RWPE1 (cell line): ENCODE results near the gene WDR72.
"Not testable (repeated sequence)": the region's sequence is repeated elsewhere in the genome, so short reads cannot be mapped to it uniquely, and the experiment has no call there.

Experiments used
- CTCF ChIA-PET: fragments of 350-600 bp; sonication (Branson Sonifier 250); formaldehyde crosslinking; extraction: SDS; loops from one replicate; lab custom pipeline; 2021; lab: Yijun Ruan, JAX
- POLR2A ChIA-PET: fragments of 400-600 bp; formaldehyde crosslinking; extraction: SDS; loops from one replicate; lab custom pipeline; 2020; ENCODE audit warnings: antibody characterized with exemption; ENCODE audit not compliant: low non-redundant PET; lab: Yijun Ruan, JAX
- DNase-seq: peaks from one replicate; pipeline ENCODE4 v3.0.0; 2012; ENCODE audit warnings: low spot score
- H3K27ac ChIP-seq: fragments of 450-650 bp; 2 replicates; pipeline ENCODE4 v1.5.1; 2017
- TF ChIP-seq, protein P1 (sequence below): fragments of 450-650 bp; conservative IDR thresholded peaks from 2 replicates; pipeline ENCODE4 v1.5.1; 2017; ENCODE audit warnings: low read depth, mild to moderate bottlenecking

WDR72 gene

DNA sequence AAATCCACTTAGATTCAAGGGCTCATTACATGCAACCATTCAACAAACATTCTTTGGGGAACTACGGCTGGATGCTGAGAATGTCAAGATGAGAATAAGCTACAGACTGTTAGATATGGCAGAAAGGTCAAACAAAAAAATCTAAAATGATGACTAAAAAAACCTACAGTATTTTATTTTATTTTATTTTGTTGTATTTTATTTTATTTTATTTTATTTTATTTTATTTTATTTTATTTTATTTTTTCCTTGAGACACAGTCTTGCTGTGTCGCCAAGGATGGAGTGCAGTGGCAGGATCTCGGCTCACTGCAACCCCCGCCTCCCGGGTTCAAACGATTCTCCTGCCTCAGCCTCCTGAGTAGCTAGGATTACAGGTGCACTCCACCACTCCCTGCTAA is 46.2 kb downstream of the WDR72 start:
- POLR2A ChIA-PET: no interaction called here
- CTCF ChIA-PET: interaction anchor here (0.6 kb wide), 2 partner anchors 630 to 1855 kb away, joined by 3 to 4 read pairs; no protein-coding TSS in a partner anchor
- TF ChIP-seq, protein P1, sequence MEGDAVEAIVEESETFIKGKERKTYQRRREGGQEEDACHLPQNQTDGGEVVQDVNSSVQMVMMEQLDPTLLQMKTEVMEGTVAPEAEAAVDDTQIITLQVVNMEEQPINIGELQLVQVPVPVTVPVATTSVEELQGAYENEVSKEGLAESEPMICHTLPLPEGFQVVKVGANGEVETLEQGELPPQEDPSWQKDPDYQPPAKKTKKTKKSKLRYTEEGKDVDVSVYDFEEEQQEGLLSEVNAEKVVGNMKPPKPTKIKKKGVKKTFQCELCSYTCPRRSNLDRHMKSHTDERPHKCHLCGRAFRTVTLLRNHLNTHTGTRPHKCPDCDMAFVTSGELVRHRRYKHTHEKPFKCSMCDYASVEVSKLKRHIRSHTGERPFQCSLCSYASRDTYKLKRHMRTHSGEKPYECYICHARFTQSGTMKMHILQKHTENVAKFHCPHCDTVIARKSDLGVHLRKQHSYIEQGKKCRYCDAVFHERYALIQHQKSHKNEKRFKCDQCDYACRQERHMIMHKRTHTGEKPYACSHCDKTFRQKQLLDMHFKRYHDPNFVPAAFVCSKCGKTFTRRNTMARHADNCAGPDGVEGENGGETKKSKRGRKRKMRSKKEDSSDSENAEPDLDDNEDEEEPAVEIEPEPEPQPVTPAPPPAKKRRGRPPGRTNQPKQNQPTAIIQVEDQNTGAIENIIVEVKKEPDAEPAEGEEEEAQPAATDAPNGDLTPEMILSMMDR: no peak
- DNase-seq: no peak
- no peak overlapping the region for H3K27ac ChIP-seq

DNA sequence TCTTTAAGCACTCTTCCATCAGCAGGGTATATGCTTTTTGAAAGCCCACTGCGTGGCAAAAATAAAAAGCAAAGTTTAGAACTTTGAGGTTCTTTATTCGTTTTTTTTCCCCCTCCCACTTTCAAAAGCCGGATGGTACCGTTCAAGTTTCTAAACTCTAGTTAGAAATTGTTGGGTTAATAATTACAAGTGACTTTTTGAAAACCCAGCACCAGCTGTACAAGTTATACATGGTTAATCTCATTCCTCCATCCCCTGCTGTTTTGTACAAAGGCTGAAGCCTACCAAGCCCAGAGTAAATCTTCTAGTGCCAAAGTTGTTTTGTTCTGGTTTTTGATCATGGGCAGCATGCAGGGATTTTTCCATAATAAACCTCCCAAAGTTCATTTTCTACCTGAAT is 48.6 kb downstream of the WDR72 start:
- TF ChIP-seq, protein P1: no peak

DNA sequence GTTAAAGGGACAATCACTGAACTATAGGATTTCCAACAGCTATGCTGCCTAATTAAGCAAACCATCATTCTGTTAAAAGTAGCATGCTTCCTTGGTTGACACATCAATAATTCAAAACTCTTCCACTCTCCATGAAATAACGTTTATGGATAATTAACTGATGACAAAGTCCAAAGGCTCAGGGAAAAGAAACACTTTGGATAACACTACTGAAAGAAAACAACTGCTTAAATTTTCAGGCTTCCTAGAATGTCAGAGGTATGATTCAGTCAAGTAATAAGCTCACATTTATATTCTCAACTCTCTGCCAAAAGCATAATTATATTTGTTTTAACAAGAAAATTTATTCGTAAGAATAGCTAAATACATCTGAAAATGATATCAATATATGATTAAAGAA is 49.6 kb downstream of the WDR72 start:
- no peak overlapping the region for H3K27ac ChIP-seq
- TF ChIP-seq, protein P1: no peak
- POLR2A ChIA-PET: no interaction called here
- CTCF ChIA-PET: interaction anchor here (0.6 kb wide), 1 partner anchor 11 kb away, joined by 5 read pairs; no protein-coding TSS in a partner anchor
- no peak for DNase-seq

More for the DNA sequence above, 48.6 kb downstream of the WDR72 start:
- no peak overlapping the region for H3K27ac ChIP-seq
- POLR2A ChIA-PET: no interaction called here
- no peak for DNase-seq
- CTCF ChIA-PET: no interaction called here

DNA sequence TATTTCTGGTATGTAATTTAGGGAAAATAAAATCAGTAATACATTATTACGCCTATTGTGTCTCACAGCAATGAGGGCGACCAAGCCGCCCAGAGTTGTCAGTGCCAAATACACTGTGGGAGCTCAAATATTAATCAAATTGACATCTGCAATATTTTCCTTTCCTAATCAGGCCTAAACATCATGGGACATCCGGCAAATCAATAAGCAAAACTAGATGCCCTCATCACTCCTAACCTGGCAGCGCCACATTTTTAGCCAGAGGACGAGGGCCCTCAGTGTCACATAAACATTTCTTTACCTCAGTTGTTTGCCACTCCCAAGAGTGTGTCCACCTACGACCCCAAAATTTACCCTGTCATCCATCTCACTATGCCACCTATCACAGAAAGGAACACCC is 64.1 kb downstream of the WDR72 start:
- TF ChIP-seq, protein P1: no peak
- no peak overlapping the region for H3K27ac ChIP-seq
- DNase-seq: no peak
- POLR2A ChIA-PET: no interaction called here
- CTCF ChIA-PET: no interaction called here

DNA sequence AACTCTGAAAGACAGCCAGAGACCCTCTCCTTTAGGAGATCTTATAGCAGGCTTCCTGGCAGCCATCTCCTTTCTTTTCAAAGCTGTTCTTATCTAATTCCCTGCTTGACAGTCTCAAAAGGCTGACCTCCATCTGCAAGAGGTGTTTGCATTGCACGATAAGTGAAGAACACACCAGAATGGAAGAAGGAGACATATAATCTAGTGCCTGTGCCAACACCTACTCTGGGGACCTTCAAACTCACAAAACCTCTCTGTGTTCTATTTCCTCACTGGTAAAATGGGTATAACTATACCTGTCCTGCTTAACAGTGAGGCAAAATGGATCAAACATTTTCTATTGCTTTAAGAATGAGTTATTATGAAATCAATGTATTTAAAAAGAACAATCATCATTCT is 65.0 kb downstream of the WDR72 start:
- POLR2A ChIA-PET: no interaction called here
- CTCF ChIA-PET: no interaction called here
- TF ChIP-seq, protein P1: no peak
- DNase-seq: no peak
- no peak overlapping the region for H3K27ac ChIP-seq

DNA sequence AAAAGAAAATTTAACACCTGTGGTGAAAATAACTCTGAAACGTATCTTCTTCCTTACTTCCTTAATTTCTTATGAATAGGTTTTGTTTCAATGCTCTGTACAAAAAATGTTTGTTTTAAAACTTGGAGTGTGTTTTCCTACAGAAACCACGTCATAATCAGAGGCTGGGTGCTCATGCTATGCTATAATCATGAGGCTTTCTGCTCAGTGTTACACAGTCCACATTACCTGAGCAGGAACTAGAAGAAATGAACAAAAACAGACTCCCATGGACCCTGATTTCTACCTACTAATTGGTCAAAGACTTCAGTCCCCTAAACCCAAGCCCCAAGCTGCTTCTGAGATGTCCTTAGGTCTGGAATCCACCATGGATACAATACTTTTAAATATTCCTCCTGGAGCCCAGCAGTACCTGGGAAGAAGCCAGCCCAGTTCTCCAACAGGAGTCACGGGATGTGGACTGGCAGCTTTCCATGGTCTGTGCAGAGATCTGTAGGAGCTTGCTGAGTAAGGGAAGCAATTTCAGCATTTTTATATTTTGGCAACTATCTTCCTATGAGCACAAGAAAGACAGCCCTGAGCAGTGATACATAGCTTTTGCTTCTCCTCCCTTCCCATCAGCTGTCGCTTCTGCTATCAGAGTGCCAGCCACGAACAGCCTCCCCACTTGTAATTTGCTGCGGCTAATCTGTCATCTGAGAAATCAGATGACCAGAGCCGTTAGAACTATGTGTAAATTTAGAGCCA is 65.6 kb downstream of the WDR72 start:
- POLR2A ChIA-PET: no interaction called here
- DNase-seq: no peak
- H3K27ac ChIP-seq: no peak overlapping the region
- CTCF ChIA-PET: no interaction called here
- TF ChIP-seq, protein P1: no peak

DNA sequence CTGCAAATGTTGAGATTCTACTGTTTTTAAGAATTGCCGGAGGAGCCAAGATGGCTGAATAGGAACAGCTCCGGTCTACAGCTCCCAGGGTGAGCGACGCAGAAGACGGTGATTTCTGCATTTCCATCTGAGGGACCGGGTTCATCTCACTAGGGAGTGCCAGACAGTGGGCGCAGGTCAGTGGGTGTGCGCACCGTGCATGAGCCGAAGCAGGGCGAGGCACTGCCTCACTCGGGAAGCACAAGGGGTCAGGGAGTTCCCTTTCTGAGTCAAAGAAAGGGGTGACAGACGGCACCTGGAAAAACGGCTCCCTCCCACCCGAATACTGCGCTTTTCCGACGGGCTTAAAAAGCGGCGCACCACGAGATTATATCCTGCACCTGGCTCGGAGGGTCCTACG is 75.3 kb downstream of the WDR72 start:
- POLR2A ChIA-PET, CTCF ChIA-PET, H3K27ac ChIP-seq, DNase-seq: not testable (repeated sequence)
